Esophagus muscularis mucosa (tissue), 4 donors: Measurements from ENCODE around the gene SLAIN1.

Source experiments
- CTCF ChIP-seq, 3 experiments: fragments of 200-600 bp in 2 of 3; fragments of 450-650 bp in 1 of 3; sonication (generic) in 2 of 3; IDR thresholded peaks; one replicate each; pipeline ENCODE4 v1.5.1; 2017 to 2019; ENCODE audit warnings: antibody characterized with exemption in 3 of 3, mild to moderate bottlenecking in 2 of 3, moderate library complexity in 1 of 3
- EP300 ChIP-seq: sonication (generic); formaldehyde crosslinking; IDR thresholded peaks from one replicate; pipeline ENCODE4 v1.6.1; 2017; ENCODE audit warnings: antibody characterized with exemption
- POLR2A ChIP-seq: fragments of 450-650 bp; IDR thresholded peaks from one replicate; pipeline ENCODE4 v1.6.1; 2017; ENCODE audit warnings: antibody characterized with exemption, moderate library complexity, mild to moderate bottlenecking, low read depth
- POLR2AphosphoS5 ChIP-seq, 2 donors: sonication (generic); formaldehyde crosslinking; IDR thresholded peaks; one replicate each; pipeline ENCODE4 v1.6.1; 2017; ENCODE audit warnings: antibody characterized with exemption in 2 of 2

GRCh38 chr13:77728265-77729125 is 31.0 kb downstream of the SLAIN1 start:
- no peak for TF ChIP-seq CTCF (IDR thresholded peaks at IDR 0.05)
- TF ChIP-seq POLR2A: no peak
- no peak for TF ChIP-seq POLR2AphosphoS5 (IDR thresholded peaks at IDR 0.05)
- TF ChIP-seq EP300: no peak
